ENCODE data around the gene LKAAEAR1.
"Not testable (repeated sequence)": the region's sequence is repeated elsewhere in the genome, so short reads cannot be mapped to it uniquely, and the experiment has no call there.

Gene LKAAEAR1

GRCh38 chr20:64100946-64101688, 16.9 kb upstream of the LKAAEAR1 start:
- Histone ChIP-seq H3K4me3 (no peak overlapping the region), H3K27ac (no peak overlapping the region)

DNA sequence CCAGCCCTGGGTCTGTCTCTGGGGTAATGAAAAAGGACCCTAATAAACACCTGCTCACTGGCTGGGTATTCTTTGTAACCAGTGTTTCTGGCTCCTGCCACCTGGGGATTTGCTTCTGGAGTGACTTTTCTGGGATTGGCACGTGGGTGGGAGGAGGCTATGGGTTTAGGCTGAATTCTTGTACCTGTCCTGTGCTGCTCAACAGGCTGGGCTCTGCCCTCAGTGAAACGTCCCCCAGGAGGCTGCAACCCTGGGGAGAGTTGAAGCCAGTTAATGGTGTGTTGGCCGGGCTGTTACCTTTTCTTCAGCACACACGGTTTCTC, 16.3 kb upstream of the LKAAEAR1 start:
- Histone ChIP-seq H3K27ac (no peak overlapping the region), H3K4me3 (no peak overlapping the region)

GRCh38 chr20:64099880-64100565, 15.8 kb upstream of the LKAAEAR1 start:
- H3K27ac ChIP-seq, result no peak overlapping the region
- H3K4me3 ChIP-seq, result no peak overlapping the region

GRCh38 chr20:64099086-64099786, 15.0 kb upstream of the LKAAEAR1 start:
- H3K27ac ChIP-seq, result no peak overlapping the region
- H3K4me3 ChIP-seq, result no peak overlapping the region

DNA sequence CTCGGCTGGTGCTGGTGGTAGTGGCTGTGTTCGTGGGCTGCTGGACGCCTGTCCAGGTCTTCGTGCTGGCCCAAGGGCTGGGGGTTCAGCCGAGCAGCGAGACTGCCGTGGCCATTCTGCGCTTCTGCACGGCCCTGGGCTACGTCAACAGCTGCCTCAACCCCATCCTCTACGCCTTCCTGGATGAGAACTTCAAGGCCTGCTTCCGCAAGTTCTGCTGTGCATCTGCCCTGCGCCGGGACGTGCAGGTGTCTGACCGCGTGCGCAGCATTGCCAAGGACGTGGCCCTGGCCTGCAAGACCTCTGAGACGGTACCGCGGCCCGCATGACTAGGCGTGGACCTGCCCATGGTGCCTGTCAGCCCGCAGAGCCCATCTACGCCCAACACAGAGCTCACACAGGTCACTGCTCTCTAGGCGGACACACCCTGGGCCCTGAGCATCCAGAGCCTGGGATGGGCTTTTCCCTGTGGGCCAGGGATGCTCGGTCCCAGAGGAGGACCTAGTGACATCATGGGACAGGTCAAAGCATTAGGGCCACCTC, 14.3 kb upstream of the LKAAEAR1 start:
- Histone ChIP-seq H3K27ac (no peak overlapping the region), H3K4me3 (no peak overlapping the region)

- no peak overlapping the region for H3K27ac ChIP-seq
- H3K4me3 ChIP-seq, result no peak overlapping the region
Measured at GRCh38 chr20:64096535-64096934, 12.3 kb upstream of the LKAAEAR1 start.

DNA sequence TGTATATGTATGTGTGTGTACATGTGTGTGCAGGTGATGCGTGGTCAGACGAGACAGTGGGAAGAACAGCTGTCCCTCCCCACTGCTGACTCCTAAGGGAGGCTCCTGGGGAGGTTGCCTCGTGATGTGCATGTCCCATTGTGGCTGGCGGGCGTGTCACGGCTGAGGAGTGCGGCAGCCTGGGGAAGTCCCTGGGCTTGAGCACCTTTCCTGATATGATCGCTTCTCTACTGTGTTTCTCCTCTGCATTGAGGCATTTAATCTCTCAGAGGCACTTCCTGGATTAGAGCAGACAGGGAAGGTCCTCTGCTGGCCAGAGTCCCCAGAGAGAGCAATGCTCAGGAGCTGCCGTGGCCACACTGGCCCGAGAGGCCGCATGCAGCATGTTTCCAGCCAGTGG, 11.7 kb upstream of the LKAAEAR1 start:
- Histone ChIP-seq H3K27ac (no peak overlapping the region), H3K4me3 (no peak overlapping the region)

- H3K4me3 ChIP-seq, result no peak overlapping the region
- H3K27ac ChIP-seq, result no peak overlapping the region
Measured at GRCh38 chr20:64095455-64095854, 11.3 kb upstream of the LKAAEAR1 start.

- no peak overlapping the region for H3K4me3 ChIP-seq
- no peak overlapping the region for H3K27ac ChIP-seq
Measured at GRCh38 chr20:64093013-64093503, 8.9 kb upstream of the LKAAEAR1 start.

GRCh38 chr20:64092258-64093012, 8.2 kb upstream of the LKAAEAR1 start:
- Histone ChIP-seq H3K27ac (no peak overlapping the region), H3K4me3 (no peak overlapping the region)

DNA sequence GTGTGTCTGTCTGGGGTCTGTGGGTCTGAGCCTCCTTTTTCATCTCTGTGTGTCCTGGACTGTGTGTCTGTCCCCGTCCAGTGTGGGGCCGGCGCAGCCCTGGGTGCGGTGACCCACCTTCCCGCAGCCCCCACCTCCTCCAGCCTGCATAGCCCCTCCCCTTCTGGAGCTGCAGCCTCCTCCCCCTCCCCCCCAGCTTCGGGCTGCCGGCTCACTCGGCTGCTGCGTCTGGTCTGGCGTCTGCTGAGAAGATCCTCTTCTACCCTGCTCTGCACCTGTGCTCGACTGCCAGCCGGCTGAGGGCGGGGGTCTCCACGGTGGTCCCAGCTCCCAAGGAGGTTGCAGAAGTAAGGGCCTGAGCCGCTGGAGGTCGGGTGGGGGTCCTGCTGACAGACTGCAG, 7.6 kb upstream of the LKAAEAR1 start:
- no peak overlapping the region for H3K4me3 ChIP-seq
- no peak overlapping the region for H3K27ac ChIP-seq

DNA sequence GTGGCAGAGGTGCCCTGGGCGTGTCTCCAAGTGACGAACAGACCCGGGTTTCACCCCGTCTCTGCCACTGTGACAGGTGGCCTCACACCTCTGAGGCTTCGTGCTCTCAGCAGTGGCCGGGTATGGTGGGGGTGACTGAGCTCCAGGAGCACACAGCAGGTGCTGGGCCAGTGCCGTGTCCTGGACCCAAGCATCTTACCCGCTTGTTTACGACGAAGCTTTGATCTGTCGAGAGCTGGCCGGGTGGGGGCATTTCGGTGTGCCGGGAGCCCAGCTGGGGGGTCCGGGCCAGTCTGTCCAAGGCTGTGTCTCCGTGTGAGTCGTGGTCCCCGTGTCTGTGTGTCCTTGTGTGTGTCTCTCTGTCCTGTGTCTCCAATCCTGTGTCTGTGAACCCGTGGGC, 7.1 kb upstream of the LKAAEAR1 start:
- H3K4me3 ChIP-seq, result no peak overlapping the region
- no peak overlapping the region for H3K27ac ChIP-seq

GRCh38 chr20:64090165-64090564, 6.0 kb upstream of the LKAAEAR1 start:
- Histone ChIP-seq H3K4me3 (no peak overlapping the region), H3K27ac (no peak overlapping the region)

DNA sequence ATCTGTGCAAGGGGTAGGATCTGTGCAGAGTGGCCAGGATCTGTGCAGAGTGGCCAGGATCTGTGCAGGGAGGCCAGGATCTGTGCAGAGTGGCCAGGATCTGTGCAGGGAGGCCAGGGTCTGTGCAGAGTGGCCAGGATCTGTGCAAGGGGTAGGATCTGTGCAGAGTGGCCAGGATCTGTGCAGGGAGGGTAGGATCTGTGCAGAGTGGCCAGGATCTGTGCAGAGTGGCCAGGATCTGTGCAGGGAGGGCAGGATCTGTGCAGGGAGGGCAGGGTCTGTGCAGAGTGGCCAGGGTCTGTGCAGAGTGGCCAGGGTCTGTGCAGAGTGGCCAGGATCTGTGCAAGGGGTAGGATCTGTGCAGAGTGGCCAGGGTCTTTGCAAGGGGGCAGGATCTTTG, 4.4 kb upstream of the LKAAEAR1 start:
- H3K27ac ChIP-seq, result not testable (repeated sequence)

GRCh38 chr20:64087226-64087825, 3.1 kb upstream of the LKAAEAR1 start:
- H3K4me3 ChIP-seq, H3K27ac ChIP-seq: not testable (repeated sequence)

More for the DNA sequence above, 4.4 kb upstream of the LKAAEAR1 start:
- not testable (repeated sequence) for H3K4me3 ChIP-seq

- Histone ChIP-seq H3K4me3 (no peak overlapping the region), H3K27ac (no peak overlapping the region)
Measured at GRCh38 chr20:64086801-64087200, 2.6 kb upstream of the LKAAEAR1 start.

DNA sequence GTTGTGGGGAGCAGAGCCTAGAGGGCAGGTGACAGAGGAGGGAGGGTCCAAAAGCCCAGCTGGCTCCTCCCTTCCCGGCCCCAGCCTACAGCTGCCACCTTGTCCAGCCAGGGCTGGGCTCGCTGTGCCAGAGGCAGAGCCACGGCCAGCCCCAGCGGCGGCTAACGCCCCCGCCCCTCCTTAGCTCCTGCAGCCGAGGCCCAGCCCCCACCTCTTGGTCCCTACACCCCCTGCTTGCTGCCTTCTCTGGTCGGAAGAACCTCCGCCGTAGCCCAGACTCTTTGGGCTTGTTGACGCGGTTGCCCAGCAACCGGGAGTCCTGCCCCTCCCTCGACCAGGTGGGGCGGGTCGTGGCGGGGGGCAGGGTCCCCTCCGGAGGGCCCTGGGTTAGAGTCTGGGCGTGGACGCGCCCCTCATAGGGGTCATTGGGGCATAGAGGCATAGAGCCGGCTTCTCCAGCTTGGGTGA, 521 bp upstream of the LKAAEAR1 start:
- Histone ChIP-seq H3K4me3 (no peak overlapping the region), H3K27ac (no peak overlapping the region)

GRCh38 chr20:64083378-64083803, 807 bp downstream of the LKAAEAR1 start:
- Histone ChIP-seq H3K27ac (peak overlapping the region in 1 of 21 experiments; percentile 27), H3K4me3 (peak overlapping the region; percentile 23 to 59 (median 43))

DNA sequence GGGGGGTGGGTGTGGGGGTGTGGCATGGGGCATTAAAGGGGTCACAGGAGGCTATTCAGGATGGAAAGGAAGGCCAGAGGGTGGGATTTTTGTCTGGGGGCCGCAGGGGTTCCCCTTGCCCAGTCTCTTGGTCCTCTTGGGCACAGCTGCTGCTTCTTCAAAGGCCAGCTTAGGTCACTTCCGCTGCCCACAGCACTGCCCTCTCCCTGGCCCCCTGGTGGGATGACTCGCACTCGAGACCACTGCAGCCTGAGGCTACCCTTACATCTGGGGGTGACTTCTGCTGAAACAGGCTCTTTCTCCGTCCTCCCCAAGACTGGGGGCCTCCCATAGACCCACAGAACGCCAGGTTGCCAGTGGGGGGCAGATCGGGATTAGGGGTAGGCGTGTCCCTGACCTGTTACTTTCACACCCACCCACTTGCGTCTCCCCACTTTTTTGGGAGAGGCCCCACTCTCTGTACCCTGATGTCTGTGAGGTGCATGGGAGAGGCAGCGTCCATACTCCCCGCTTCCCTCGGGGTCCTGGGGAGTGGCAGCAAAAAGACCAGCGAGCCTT, 1.3 kb downstream of the LKAAEAR1 start:
- peak overlapping the region in 6 of 7 experiments; percentile 38 to 59 (median 48) for H3K4me3 ChIP-seq
- H3K27ac ChIP-seq, result peak overlapping the region in 1 of 21 experiments; percentile 10

All from skin epidermis (tissue), 12 donors.